ENCODE results near the gene SYNRG.

The SYNRG gene

DNA sequence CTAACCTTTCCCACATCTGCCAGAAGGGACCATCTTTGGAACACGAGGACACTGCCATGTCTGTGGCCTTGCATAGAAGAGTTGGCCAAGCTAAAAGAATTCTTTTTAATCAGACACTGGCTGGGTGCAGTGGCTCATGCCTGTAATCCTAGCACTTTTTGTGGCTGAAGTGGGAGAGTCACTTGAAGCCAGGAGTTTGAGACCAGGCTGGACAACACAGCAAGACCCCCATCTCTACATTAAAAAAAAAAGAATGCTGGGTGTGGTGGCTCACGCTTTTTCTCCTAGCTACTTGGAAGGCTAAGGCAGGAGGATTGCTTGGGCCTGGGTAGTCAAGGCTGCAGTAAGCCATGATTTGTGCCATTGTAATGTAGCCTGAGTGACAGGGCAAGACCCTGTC is 128.8 kb downstream of the SYNRG start:
- in situ Hi-C loops (cut with MboI; ENCODE audit: low sequenced_read_pairs), result no loop called here

GRCh38 chr17:37479025-37479424 is 130.2 kb downstream of the SYNRG start:
- in situ Hi-C loops (cut with MboI; ENCODE audit: low sequenced_read_pairs), result no loop called here

DNA sequence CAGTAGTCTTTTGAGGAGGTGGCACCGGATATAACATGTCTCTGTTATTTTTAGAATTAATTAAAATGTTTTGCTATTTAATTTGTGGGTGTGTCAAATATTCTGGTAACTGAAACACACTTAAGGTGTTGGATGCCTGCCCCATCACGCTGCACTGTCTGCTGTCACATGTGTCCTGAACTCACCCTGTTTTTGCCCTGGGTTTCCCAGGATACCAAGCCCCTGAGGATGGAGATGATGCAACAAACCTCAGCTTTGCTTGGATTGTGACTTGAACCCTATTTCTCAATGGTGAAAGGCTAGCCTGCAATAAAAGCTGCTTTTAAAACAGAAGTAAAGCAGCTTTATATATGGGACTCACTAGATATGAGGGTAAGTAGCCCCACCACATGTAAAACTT is 131.0 kb downstream of the SYNRG start:
- in situ Hi-C loops (cut with MboI; ENCODE audit: low sequenced_read_pairs), result no loop called here

DNA sequence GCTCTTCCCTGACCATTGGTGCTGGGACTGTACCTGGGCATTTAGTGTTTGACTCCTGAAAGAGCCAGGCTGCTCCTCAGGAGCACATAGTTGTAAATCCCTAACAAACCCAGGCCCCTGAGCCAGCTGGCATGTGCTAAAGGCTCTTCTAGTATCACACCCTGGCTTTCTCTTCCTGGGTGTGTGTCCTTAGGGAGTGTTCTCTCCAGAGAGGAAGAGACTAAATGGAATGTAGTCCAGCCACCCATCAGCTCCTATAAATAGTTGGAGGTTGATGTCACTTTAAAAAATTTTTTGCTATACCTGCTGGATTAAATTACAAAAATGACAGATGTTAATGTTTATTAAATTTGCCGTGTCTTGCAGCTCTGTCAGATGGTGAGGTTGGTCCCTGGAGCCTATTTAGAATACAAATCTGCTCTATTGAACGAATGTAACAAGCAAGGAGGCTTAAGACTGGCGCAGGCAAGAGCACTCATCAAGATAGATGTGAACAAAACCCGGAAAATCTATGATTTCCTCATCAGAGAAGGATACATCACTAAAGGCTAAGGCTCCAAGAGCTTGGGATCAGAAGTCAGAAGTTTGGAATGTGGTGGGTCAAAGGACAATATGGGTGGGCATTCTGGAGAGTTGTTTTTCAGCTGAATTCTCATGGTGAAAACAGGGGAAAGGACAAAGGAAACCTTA is 132.6 kb downstream of the SYNRG start:
- in situ Hi-C loops (cut with MboI; ENCODE audit: low sequenced_read_pairs), result no loop called here

GRCh38 chr17:37475731-37476420 is 133.3 kb downstream of the SYNRG start:
- in situ Hi-C loops (cut with MboI; ENCODE audit: low sequenced_read_pairs), result no loop called here

DNA sequence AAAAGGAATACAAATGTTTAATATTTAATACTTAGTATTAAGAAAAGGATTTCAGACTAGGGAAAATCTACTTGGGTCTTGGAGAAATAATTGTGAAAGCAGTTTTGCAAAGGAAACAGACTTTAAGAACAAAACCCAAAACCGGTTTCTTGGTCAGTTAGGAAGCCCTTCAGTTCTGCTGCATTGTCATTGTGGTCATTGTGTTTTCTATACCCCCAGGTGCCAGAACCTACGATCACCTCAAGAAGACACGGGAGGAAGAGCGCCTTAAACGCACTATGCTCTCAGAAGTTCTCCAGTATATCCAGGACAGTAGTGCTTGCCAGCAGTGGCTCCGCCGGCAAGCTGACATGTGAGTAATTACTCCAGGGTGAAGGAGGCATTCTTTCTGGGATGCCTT is 139.0 kb downstream of the SYNRG start:
- in situ Hi-C loops (cut with MboI; ENCODE audit: low sequenced_read_pairs), result no loop called here

- in situ Hi-C loops (cut with MboI; ENCODE audit: low sequenced_read_pairs), result no loop called here
Measured at GRCh38 chr17:37466471-37466870, 142.7 kb downstream of the SYNRG start.

- in situ Hi-C loops (cut with MboI; ENCODE audit: low sequenced_read_pairs), result no loop called here
Measured at GRCh38 chr17:37465069-37465616, 144.1 kb downstream of the SYNRG start.
